Fibroblast of pulmonary artery (primary cell): ENCODE data around the gene KCNN1.

ENCODE experiments used
- DNase-seq: peaks from one replicate; pipeline ENCODE4 v3.0.0-alpha.2; 2010; ENCODE audit warnings: low read depth
- H3K4me3 ChIP-seq: replicated peaks from 2 replicates; pipeline ENCODE4 v1.5.1; 2011; ENCODE audit warnings: low read depth, mild to moderate bottlenecking, control low read depth, low read length, moderate library complexity
- TF ChIP-seq, protein P1 (sequence below): IDR thresholded peaks from 2 replicates; pipeline ENCODE4 v1.5.1; 2011; ENCODE audit warnings: mild to moderate bottlenecking, control low read depth, low read length, inconsistent platforms; ENCODE audit errors: missing control alignments

The KCNN1 gene

DNA sequence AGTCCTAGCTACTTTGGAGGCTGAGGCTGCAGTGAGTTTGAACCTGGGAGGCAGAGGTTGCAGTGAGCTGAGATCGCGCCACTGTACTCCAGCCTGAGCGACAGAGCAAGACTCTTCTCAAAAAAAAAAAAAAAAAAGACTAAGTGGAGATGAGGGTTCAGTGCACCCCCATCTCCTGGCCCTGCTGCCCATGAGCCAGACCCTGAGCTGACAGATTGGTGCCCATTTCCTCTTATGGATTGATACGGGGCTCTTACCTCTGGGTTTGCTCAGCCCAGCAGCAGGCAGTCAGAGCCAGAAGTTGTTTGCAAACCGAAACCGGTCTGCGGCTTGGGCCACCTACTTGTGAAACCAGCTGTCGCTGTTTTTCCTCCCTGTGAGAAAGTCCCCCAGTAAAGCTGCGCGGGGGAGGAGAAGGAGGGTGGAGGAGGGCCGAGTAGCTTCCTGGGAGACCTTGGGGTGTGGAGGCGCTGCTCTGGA, 78.0 kb downstream of the KCNN1 start:
- TF ChIP-seq, protein P1, sequence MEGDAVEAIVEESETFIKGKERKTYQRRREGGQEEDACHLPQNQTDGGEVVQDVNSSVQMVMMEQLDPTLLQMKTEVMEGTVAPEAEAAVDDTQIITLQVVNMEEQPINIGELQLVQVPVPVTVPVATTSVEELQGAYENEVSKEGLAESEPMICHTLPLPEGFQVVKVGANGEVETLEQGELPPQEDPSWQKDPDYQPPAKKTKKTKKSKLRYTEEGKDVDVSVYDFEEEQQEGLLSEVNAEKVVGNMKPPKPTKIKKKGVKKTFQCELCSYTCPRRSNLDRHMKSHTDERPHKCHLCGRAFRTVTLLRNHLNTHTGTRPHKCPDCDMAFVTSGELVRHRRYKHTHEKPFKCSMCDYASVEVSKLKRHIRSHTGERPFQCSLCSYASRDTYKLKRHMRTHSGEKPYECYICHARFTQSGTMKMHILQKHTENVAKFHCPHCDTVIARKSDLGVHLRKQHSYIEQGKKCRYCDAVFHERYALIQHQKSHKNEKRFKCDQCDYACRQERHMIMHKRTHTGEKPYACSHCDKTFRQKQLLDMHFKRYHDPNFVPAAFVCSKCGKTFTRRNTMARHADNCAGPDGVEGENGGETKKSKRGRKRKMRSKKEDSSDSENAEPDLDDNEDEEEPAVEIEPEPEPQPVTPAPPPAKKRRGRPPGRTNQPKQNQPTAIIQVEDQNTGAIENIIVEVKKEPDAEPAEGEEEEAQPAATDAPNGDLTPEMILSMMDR = no peak
- peak overlapping the region; percentile 33 for H3K4me3 ChIP-seq
- DNase-seq = peak; percentile 66

DNA sequence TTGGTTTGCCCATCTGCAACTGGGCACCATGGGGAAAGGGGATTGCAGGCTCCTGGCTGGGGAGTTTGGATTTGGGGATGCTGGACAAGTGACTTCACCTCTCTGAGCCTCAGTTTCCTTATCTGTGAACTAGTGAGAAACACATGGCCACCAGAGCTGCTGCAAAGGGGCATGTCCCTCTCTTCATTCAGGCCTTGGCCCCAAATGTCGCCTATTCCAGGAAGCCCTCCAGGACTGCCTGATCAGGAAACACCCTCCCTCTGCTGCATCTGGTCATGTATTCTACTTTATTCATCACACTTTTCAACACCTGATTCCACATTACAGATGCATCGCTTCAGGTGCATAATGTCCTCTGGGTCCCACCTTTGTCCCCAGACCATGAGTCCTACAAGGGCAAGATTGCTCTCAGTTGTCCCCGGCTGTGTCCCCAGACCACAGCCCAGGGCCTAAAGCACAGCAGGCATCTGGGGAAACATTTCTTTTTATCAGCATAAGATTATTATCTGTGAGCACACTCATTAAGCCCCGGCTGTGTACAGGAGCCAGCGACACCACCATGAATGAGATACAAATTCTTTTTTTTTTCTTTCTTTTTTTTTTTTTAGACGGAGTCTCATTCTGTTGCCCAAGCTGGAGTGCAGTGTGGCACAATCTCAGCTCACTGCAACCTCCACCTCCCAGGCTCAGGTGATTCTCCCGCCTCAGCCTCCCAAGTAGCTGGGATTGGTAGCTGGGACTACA, 78.6 kb downstream of the KCNN1 start:
- TF ChIP-seq, protein P1 = no peak
- DNase-seq = no peak
- peak overlapping the region; percentile 33 for H3K4me3 ChIP-seq

DNA sequence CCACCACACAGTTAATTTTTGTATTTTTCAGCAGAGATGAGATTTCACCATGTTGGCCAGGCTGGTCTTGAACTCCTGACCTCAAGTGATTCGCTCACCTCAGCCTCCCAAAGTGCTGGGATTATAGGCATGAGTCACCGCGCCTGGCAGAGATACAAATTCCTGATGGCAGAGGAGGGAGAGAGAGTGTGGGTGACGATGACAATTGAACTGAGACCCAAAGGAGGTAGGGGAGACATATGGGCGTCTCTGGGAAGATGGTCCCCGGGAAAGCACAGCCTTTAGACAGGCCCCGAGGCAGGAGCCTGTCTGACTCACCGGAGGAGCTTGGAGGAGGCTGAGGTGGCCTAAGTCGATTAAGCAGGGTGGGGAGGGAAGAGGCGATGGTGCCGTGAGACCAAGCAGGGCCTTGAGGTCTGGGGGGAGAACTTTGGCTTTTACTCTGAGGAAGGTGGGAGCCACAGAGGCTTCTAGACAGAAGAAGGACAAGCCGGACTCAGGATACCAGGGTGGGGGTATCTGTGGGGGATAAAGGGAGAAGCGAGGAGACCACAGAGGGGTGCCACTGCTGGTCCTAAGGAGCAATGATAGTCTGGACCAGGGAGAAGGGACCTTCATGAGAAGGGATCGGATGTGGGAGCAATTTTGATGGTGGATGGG, 79.3 kb downstream of the KCNN1 start:
- no peak overlapping the region for H3K4me3 ChIP-seq
- DNase-seq = peak; percentile 58
- TF ChIP-seq, protein P1 = no peak

DNA sequence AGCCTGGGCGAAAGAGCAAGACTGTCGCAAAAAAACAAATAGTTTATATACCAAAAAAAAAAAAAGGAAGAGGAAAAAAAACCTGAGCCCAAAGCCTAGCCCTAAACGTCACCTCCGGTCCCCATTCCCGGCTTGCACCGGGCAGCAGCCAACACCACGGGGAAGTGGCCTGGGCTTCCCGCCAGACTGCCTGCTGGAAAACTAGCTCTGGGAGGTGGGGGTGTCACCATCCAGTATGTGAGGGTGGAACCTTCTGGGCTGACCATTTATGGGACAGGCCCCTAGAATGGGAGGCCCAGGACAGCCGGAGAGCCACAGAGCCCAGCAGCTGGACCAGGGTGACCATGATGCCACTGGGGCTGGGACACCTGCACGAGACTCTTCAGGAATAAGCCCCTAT, 82.5 kb downstream of the KCNN1 start:
- H3K4me3 ChIP-seq = no peak overlapping the region
- TF ChIP-seq, protein P1 = no peak
- peak; percentile 59 for DNase-seq
